ENCODE measurements around the gene CYP46A1. TPM values are rescaled to one million over a fixed set of nuclear protein-coding genes. Genes with fewer than 3 reads are reported as not detected.
A peak's percentile ranks its signal among the peaks of the same experiment; 100 is the strongest.

Gene CYP46A1
- total RNA-seq, 2 donors from 2014 or later: 0.11 TPM; not detected in 1

DNA sequence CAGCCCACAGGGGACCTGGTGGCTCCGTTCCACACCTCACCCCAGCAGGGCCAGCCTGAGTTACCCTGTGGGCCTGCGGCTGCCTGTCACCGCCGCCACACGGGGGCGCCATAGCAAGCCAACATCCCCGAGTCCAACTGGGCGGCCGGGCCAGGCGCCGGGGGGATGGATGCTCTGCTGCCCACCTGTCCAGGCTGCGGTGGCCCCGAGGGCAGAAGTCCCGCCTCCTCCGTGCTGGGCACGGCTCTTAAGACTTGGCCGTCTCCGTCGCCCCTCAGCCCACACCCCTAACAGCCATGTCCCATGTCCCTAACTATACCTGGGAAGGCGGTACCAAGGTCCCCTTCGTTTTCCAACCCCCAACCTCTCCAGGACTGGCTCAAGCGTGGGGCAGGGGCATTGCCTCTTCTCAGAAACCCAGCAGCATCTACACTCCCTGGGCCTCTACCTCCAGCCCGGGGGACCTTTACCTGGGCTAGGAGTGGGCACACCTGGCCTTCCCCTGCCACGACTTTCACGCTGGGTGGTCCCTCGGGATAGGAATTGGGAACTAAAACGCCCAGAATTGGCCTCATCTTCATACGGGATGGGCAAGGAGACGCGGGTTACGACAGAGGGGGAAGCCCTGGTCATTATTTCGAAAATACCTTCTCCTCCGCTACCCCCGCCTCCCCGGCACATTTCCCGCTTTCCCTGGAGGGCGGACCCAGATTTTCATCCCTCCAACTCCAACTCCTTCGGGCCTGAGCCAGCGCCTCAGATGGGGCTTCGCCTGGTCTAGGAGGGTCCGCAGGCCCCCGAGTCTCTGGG is 1.1 kb upstream of the CYP46A1 start:
- H3K9me3 Mint-ChIP-seq: no peaks in the 10 kb centered on the region
- H3K36me3 Mint-ChIP-seq: no peaks in the 10 kb centered on the region
- DNase-seq (ENCODE audit: low spot score) (peak; percentile 89), ATAC-seq (peak in 1 of 2 donors; percentile 13)
- H3K4me3 Mint-ChIP-seq: peak overlapping the region; percentile 76
- H3K4me1 Mint-ChIP-seq (ENCODE audit: low read depth in 2 of 2): peaks cover 0 to 7% of the 10 kb centered on the region in 2 donors
- peaks cover 23 to 30% of the 10 kb centered on the region in 2 donors for H3K27me3 Mint-ChIP-seq
- H3K27ac Mint-ChIP-seq: peak overlapping the region; percentile 61 to 77

DNA sequence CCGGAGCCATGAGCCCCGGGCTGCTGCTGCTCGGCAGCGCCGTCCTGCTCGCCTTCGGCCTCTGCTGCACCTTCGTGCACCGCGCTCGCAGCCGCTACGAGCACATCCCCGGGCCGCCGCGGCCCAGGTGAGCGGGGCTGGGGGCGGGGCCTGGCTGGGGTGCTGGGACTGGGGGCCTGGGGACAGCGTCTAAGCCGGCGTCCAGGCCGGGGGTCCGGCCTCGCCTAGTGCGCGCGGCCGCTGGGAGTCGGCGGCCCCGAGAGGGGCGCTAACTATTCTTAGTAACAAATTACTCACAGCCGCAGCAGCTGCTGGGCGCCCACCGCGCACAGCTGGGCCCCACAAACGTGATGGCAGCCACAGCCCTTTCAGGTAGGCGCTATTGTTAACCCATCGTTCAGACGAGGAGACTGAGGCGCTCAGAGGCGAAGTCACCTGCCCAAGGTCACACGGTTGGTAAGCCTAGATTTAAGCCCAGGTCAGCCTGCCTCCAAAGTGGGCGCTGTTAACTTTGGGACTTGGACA is 374 bp downstream of the CYP46A1 start:
- Mint-ChIP-seq H3K4me3 (peak overlapping the region; percentile 56), H3K36me3 (no peaks in the 10 kb centered on the region), H3K4me1 (ENCODE audit: low read depth in 2 of 2) (peaks cover 0 to 14% of the 10 kb centered on the region in 2 donors), H3K27ac (no peak overlapping the region), H3K9me3 (no peaks in the 10 kb centered on the region), H3K27me3 (peaks cover 35 to 45% of the 10 kb centered on the region in 2 donors)
- DNase-seq (ENCODE audit: low spot score) (no peak), ATAC-seq (no peak)

DNA sequence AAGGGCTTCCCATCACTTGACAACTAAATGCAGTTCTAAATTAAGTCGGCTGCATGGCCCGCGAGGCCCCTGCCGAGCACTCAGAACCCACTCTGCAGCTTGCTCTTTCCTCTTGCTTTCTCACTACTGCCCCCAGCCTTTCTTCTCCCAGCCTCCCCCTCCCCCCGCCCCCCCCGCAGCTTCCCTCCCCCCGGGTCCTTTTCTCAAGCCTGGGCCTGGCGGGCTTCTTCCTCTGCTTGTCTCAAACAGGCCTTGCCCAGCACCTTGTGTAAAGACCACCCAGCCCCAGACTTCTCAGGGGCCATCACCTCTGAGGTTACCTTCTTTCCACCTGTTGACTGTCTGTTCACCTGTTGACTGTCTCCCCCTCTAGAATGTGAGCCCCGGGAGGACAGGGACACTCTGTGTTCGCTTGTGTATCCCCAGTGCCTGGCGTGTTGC is 1.1 kb downstream of the CYP46A1 start:
- ATAC-seq: no peak
- Mint-ChIP-seq H3K9me3 (no peaks in the 10 kb centered on the region), H3K4me3 (peak overlapping the region; percentile 56), H3K27me3 (peaks cover 42 to 52% of the 10 kb centered on the region in 2 donors), H3K27ac (no peak overlapping the region), H3K4me1 (ENCODE audit: low read depth in 2 of 2) (peaks cover 0 to 14% of the 10 kb centered on the region in 2 donors), H3K36me3 (no peaks in the 10 kb centered on the region)
- DNase-seq (ENCODE audit: low spot score): no peak

DNA sequence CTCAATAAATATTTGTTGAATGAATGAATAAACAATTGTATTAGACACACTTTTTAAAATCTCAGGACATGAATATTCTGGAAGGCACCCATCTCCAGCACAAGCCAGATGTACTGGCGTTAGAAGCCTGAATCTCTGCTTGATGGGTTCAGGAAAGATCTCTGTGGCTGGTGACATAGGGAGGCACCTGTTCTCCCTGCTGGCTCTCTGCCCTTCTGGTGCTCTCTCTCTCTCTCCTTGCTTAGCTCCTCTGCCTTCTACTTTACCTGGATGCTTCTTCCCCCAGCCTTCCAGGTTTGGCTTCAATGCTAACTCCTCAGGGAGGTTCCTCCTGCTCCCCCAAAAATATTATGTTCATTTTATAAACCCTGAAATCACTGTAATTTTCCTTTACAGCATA is 1.5 kb downstream of the CYP46A1 start:
- no peak for DNase-seq (ENCODE audit: low spot score)
- H3K27ac Mint-ChIP-seq: no peak overlapping the region
- ATAC-seq: no peak
- no peaks in the 10 kb centered on the region for H3K9me3 Mint-ChIP-seq
- H3K4me1 Mint-ChIP-seq (ENCODE audit: low read depth in 2 of 2): peaks cover 0 to 14% of the 10 kb centered on the region in 2 donors
- peaks cover 44 to 56% of the 10 kb centered on the region in 2 donors for H3K27me3 Mint-ChIP-seq
- H3K4me3 Mint-ChIP-seq: peak overlapping the region; percentile 56
- H3K36me3 Mint-ChIP-seq: no peaks in the 10 kb centered on the region

DNA sequence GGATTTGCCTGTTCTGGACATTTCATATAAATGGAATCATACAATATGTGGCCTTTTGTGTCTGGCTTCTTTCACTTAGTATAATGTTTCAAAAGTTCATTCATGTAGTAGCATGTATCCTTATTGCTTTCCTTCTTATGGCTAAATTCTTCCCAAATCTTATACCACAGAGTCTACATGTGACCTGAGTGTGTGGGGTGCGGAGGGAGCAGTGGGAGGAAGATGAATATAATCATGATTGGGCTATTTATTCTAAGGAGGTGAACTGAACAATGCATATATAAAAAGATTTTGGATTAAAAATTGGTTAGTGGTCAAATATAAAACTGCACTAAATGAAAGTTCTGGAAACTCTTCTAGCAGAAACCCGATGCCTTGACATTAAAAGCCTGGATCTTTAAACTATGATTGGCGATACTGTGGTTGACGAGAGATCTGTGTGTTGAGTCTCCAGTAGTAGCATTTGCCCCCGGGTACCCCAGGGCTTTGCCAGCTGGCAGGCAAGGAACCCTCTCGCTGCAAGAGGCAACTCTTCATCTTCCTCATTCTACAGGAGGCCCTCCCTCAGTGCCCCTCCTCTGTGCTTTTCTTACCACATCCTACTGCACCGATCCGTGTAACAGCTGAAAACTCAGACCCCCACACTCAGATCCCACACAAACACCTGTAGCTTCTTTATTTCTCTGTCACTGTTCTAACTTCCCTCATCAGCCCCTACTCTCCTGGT is 2.6 kb downstream of the CYP46A1 start:
- Mint-ChIP-seq H3K4me3 (no peak overlapping the region), H3K4me1 (ENCODE audit: low read depth in 2 of 2) (peaks cover 0 to 14% of the 10 kb centered on the region in 2 donors), H3K27me3 (peaks cover 52 to 66% of the 10 kb centered on the region in 2 donors), H3K27ac (no peak overlapping the region), H3K9me3 (no peaks in the 10 kb centered on the region), H3K36me3 (no peaks in the 10 kb centered on the region)
- no peak for DNase-seq (ENCODE audit: low spot score)
- no peak for ATAC-seq

DNA sequence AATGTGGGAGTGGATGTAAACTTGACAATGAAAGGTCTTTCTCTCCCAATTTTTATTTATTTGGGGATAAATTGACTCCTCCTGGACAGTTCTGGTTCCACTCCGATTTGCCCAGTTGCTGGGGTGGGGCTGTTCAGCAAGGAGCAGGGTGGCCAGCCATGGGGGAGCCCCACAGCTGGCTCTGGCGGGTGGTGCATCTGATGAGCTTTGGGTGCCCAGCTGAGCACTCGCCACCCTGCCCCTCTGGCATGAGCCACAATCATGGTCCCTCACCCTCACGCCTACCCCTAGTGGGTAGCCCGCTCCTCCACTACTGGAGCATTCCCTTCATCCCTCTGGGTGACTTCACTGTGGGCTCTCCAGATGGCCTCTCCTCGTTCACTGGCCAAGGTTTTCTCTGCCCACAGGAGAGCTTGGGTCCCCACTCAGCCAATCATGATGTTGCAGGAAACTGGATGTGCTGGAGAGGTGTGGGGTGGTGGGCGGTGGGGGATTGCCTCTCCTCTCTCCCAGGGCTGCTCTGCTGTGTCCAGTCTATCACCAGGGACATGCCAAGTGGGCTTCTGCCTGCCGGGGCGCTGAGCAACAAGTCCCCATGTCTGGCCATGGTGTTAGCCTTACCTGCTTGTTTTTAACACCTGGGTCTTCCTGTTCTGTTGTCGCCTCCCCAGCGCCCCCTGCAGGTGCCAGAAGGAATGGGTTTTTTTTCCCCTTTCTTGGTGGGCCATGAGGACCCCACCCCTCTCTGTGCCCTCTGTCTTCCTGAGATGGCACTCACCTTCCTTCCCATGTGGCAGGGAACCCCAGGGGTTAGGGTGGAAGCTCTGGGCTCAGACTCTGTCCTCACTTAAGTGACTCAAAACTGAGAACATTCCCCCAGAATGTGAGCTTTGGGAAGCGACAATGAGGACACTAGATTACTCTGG is 3.4 kb downstream of the CYP46A1 start:
- H3K9me3 Mint-ChIP-seq: no peaks in the 10 kb centered on the region
- H3K4me1 Mint-ChIP-seq (ENCODE audit: low read depth in 2 of 2): peaks cover 0 to 14% of the 10 kb centered on the region in 2 donors
- H3K36me3 Mint-ChIP-seq: no peaks in the 10 kb centered on the region
- DNase-seq (ENCODE audit: low spot score) (no peak), ATAC-seq (no peak)
- peaks cover 52 to 71% of the 10 kb centered on the region in 2 donors for H3K27me3 Mint-ChIP-seq
- H3K4me3 Mint-ChIP-seq: no peak overlapping the region
- H3K27ac Mint-ChIP-seq: no peak overlapping the region

DNA sequence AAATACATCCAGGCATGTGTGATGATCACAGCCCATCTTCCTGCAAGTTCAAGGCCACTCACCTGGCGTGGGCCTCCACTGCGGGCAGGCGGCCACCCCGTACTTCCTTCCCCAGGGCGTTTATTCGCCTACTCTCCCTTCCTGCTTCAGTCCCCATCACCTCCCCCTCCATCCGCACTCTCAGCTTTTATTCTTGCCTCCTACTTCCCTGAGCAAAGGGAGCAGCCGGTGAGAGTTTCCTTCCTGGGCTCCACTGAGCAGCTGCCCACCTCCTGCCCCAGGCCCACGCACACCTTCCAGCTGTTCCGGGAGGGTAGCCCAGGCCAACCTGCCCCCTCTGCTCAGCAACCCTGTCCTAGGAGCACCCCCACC is 4.1 kb downstream of the CYP46A1 start:
- no peak overlapping the region for H3K4me3 Mint-ChIP-seq
- H3K27me3 Mint-ChIP-seq: peaks cover 52 to 71% of the 10 kb centered on the region in 2 donors
- H3K9me3 Mint-ChIP-seq: no peaks in the 10 kb centered on the region
- H3K27ac Mint-ChIP-seq: no peak overlapping the region
- H3K36me3 Mint-ChIP-seq: no peaks in the 10 kb centered on the region
- H3K4me1 Mint-ChIP-seq (ENCODE audit: low read depth in 2 of 2): peaks cover 0 to 11% of the 10 kb centered on the region in 2 donors
- no peak for ATAC-seq
- DNase-seq (ENCODE audit: low spot score): no peak

DNA sequence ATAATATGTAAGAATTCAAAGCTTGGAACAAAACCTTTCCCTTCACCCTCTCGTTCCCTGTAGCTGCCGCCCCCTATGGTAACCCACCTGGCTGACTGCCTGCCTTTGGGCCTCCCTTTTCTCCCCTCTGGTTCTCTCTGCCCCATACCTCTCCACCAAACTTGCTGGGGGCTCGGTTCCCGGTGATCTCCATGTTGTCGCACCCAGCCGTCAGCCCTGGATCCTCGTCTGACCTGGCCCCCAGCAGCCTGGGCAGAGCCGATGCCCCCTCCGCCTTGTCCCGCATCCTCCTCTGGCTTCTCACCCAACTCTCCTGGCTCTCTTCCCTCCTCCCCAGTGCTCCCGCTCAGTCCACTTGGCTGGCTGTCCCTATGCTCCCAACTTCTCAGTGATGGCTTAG is 4.5 kb downstream of the CYP46A1 start:
- H3K27me3 Mint-ChIP-seq: peaks cover 52 to 71% of the 10 kb centered on the region in 2 donors
- peaks cover 0 to 11% of the 10 kb centered on the region in 2 donors for H3K4me1 Mint-ChIP-seq (ENCODE audit: low read depth in 2 of 2)
- H3K36me3 Mint-ChIP-seq: no peaks in the 10 kb centered on the region
- no peak overlapping the region for H3K27ac Mint-ChIP-seq
- H3K9me3 Mint-ChIP-seq: no peaks in the 10 kb centered on the region
- DNase-seq (ENCODE audit: low spot score) (no peak), ATAC-seq (no peak)
- H3K4me3 Mint-ChIP-seq: no peak overlapping the region

DNA sequence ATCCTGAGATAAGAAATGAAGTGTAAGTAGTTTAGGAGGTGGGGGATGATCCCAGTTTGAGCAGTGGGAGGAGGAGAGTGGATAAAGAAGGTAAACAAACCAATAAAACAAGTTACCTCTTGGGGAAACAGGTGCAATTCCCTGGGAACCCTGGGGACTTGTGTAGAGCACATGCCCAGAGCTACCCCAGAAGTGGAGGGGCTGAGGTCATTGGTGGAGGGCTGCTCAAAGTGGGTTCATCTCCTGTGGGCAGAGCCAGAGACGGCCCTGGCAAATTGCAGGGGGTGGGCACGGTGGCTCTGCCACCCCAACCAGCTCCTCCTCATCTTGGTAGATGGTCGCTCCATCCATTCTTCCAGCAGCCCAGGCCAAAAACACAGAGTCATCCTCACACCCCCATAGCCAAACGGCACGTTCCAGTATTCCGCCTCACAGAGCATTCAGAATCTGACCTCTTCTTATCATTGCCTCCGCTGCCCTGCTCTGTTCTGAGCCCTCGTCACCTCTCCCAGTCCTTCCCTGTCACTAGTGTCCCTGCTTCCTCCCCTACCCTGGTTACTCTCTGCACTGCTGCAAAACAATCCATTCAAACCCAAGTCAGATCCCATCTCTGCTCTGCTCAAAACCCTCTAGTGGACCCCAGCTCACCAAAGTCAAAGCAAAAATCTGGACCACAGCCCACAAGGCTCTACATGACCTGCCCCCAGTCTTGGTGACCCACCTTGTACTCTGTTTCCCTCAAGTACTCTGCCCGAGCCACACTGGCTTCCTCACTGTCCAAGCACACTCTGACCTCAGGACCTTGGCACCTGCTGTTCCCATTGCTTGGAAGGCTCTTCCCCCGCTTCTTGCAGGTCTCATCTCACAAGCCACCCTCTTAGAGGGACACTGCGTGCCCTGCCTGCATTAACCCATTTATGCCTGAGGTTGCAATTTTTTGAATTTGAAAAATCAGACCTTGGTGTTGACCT is 5.5 kb downstream of the CYP46A1 start:
- Mint-ChIP-seq H3K27me3 (peaks cover 56 to 79% of the 10 kb centered on the region in 2 donors), H3K9me3 (no peaks in the 10 kb centered on the region), H3K4me3 (no peak overlapping the region), H3K4me1 (ENCODE audit: low read depth in 2 of 2) (peaks cover 0 to 11% of the 10 kb centered on the region in 2 donors), H3K36me3 (no peaks in the 10 kb centered on the region), H3K27ac (no peak overlapping the region)
- no peak for DNase-seq (ENCODE audit: low spot score)
- ATAC-seq: no peak

DNA sequence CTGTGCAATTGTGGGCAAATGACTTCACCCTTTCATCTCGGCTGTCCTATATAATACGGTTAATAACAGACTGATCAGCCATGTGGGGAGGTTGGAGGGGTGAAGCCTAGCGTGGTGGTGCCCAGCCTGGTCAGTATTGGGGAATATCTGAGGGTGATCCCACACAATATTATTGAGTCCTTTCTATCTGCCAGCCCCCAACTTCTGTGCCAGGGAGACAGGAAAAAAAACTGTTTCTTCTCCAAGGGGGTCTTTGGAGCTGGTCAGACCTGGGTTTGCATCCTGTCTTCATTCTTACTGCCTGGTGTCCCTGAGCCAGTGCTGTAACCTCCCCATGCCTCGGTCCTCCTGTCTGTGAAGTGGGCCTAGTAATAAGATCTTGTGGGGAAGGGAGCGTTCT is 6.5 kb downstream of the CYP46A1 start:
- peaks cover 55 to 81% of the 10 kb centered on the region in 2 donors for H3K27me3 Mint-ChIP-seq
- no peak overlapping the region for H3K4me3 Mint-ChIP-seq
- H3K27ac Mint-ChIP-seq: no peak overlapping the region
- DNase-seq (ENCODE audit: low spot score) (no peak), ATAC-seq (no peak)
- H3K36me3 Mint-ChIP-seq: no peaks in the 10 kb centered on the region
- H3K9me3 Mint-ChIP-seq: no peaks in the 10 kb centered on the region
- H3K4me1 Mint-ChIP-seq (ENCODE audit: low read depth in 2 of 2): peaks cover 0 to 11% of the 10 kb centered on the region in 2 donors

DNA sequence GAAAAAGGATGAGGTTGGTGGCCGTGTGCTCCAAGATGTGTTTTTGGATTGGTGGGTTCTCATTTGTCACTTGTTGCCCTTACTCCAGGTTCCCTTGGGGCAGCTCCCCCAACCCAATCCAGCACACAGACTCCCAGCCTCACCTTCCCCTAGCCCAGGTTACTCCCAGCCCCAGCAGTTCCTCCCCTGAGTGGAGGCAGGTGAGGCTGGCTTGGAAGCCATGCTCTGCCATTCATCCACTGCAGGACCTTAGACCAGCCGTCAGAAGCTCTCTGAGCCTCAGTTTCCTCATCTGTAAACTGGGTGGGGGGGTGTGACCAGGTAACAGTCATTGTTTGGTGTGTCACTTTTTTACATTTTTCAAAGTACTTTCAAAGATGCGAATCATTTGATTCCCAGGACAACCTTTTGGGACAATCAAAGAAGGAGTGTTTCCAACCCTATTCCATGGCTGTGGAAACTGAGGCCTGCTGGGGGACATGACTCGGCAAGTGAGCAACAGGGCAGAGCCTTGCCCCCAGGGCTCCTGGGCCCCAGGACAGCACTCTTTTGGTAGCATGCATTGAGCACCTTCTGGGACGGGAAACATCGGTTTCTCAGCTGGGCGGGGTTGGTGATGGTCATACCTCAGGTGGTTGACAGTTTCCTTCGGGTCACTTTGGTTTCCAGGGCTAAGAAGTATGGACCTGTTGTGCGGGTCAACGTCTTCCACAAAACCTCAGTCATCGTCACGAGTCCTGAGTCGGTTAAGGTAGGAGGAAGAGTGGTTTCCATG is 7.2 kb downstream of the CYP46A1 start:
- Mint-ChIP-seq H3K27me3 (peaks cover 53 to 74% of the 10 kb centered on the region in 2 donors), H3K9me3 (no peaks in the 10 kb centered on the region), H3K4me1 (ENCODE audit: low read depth in 2 of 2) (peaks cover 0 to 11% of the 10 kb centered on the region in 2 donors), H3K27ac (no peak overlapping the region), H3K4me3 (no peak overlapping the region), H3K36me3 (no peaks in the 10 kb centered on the region)
- DNase-seq (ENCODE audit: low spot score) (no peak), ATAC-seq (no peak)

DNA sequence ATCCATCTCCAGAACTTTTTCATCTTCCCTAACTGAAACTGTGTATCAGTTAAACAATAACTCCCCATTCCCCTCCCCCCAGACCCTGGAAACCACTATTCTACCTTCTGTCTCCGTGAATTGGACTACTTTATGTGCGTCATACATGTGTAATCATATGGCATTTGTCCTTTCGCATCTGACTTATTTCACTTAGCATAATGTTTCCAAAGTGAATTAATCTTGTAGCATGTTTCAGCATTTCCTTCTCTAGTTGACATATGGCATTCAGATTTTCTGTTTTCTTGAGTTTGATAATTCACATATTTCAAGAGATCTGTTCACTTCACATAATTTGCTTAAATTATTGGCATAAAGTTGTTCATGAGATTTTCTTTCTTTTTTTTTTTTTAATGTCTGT is 9.8 kb downstream of the CYP46A1 start:
- DNase-seq (ENCODE audit: low spot score) (no peak), ATAC-seq (no peak)
- Mint-ChIP-seq H3K4me1 (ENCODE audit: low read depth in 2 of 2) (peaks cover 0 to 1% of the 10 kb centered on the region in 2 donors), H3K4me3 (no peak overlapping the region), H3K9me3 (no peaks in the 10 kb centered on the region), H3K27ac (no peak overlapping the region), H3K27me3 (peaks cover 37 to 64% of the 10 kb centered on the region in 2 donors), H3K36me3 (no peaks in the 10 kb centered on the region)

Measured in natural killer cell treated with Interleukin-12 subunit alpha and Interleukin-12 subunit beta and Interleukin-15 and Interleukin-18, amount 100 ng/mL, for 72 hours (primary cell).